HT1080 (cell line): ENCODE results near the gene PHC2. TPM values are rescaled to one million over a fixed set of nuclear protein-coding genes. Genes with fewer than 3 reads are reported as not detected.

Experiments used
- DNase-seq: peaks from one replicate; pipeline ENCODE4 v3.0.0-alpha.2; 2015; ENCODE audit warnings: low read depth
- total RNA-seq: library from RNA; depleted of rRNA; stranded (reverse); fragments of >200 nt; shearing (Covaris generic); gene quantifications from 2 replicates; pipeline ENCODE4 v1.2.3, GENCODE V29; 2014

Gene PHC2
- total RNA-seq, 1 experiment from 2014 or later, result 240 TPM

DNA sequence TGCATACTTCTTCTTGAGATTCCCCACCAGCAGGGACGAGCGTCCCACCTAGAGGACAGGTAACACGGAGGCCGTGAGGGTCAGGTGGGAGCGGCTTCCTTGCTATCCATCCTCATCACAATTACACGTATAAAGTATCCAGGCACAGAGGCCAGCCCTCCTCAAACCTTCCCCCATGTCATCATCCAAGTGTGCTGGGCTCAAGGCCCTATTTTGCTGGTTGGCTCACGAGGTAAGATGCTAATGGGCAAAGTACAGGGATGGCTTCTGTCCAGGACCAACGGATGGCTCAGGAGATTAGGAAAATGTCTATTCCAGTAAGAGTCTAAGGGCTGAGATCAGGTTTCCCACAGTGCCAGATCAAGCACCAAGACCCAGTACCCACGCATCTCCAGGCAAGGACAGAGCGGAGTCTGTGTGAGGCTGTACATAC is 98.5 kb downstream of the PHC2 start:
- DNase-seq, result no peak

GRCh38 chr1:33331444-33332356 is 99.2 kb downstream of the PHC2 start:
- no peak for DNase-seq

- DNase-seq, result no peak
Measured at GRCh38 chr1:33330906-33331305, 100.0 kb downstream of the PHC2 start.

GRCh38 chr1:33330361-33330890 is 100.5 kb downstream of the PHC2 start:
- no peak for DNase-seq

DNA sequence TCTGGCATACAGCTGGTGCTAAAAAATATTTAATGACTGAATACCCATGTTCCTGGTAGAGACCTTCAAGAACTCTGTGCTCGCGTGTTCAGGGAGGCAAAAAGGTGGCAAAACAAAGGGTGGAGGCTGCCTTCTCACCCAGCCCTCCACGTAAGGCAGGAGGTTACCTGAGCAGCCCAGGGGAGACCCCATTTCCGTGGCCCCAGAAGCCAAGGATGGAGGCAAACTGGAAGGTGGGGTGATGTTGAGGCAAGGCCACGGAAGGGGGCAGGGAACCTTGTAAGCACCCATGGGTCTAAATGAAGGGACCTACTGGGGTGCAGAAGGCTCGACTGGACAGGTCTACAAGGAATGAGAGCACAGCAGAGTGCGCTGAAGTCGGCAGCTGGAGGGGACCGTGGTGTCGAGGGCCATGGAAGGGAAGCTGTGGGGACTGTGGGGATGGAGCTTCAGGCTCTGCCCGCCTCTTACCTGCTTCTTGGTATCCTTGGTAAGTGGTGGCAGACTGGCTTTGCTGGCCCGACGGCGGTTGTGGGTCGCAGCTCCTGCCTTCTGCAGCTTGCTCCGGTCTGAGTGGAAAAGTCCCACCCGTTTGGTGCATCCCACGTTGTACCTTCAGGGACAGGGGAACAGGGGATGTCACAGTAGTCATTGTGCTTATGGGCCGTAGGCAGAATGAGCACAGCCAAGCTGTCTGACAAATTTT is 101.1 kb downstream of the PHC2 start:
- no peak for DNase-seq

DNA sequence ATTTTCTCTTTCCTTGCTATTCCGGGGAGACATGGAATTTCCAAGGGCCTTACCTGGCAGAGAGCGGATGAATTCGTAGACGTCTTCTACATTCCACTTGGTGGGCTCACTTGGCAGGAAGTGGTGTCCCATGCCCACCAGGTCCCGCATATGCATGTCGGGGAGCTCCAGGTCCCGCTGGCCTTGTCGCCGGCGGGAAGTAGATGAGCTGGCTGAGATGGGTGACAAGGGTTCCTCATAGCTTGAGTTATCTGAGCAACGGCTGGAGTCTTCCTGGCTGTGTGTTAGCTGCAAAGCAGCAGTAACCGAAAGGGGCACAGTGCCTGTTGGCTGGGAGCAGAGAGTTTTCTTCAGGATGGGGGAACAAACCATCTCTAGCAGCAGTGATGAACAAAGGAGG is 102.1 kb downstream of the PHC2 start:
- no peak for DNase-seq

GRCh38 chr1:33327587-33328325 is 103.1 kb downstream of the PHC2 start:
- peak; percentile 97 for DNase-seq

GRCh38 chr1:33326785-33327184 is 104.1 kb downstream of the PHC2 start:
- DNase-seq, result no peak

GRCh38 chr1:33324677-33325575 is 106.0 kb downstream of the PHC2 start:
- no peak for DNase-seq

DNA sequence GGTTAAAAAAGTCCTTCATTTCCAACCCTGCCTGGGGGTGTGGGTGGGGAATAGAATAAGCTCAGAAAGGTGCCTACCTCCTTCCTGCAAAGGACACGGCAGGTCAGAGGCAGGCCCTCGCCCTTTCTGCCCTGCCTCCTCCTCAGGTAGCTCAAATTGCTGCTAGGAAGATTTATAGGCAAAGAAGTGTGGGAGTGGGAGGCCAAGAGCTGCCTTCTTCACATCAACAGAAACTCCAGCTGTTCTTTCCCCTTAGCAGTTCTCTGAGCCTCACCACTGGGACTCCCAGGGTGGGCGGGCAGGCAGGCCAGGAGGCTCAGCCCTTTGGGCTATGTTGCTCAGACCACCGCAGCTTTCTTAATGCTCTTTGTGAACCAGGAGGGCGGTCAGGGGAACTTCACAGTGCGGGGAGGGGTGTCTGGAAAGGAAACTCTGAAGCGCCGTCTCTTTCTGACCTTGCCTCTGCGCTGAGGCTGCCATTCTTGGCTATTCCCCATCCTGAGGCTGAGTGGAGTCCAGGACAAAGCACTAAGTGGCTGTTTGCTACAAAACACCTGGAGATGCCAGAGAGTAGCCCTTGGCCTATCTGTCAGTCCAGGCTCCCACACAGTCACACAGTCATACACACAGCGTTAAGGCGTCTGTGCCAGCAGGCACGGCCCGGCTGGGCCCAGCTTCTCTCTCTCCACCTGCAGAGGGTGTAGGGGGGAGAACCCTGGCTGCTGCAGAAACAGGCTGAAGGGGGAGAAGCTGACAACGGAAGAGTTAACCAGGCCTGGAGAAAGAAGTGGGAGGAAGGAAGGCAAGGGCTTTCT is 107.0 kb downstream of the PHC2 start:
- no peak for DNase-seq

DNA sequence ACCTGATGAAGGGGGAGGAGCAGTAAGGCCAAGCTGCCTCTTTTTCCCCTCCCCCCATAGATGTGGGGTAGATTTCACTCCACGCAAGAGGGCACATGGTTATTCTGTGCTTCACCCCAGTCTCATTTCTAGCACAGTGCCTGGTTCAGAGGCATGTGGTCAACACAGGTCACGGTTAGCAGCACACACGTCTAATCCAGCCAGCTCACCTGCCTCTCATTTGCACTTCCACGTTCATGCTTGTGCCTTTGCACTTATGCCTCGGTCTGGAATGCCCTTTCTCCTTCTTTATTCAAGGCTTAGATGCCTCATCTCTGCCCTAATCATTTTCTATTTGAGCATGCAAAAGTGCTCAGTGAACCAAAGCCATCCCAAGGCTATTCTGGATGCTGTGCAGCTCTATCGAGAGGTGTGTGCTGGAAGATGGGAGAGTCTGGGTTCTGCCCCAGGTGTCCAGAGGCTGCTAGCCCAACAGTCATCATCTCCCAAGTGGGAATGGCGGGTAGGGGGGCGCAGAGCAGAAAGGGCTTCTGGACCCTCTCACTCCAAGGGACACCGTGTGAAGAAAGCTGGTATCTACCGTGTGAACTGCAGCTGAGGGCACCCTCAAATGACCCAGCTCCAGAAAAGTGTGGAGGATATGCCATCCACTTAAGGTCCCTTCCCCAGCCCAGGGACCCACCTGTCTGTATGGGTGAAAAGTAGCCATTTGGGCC is 107.9 kb downstream of the PHC2 start:
- no peak for DNase-seq

DNA sequence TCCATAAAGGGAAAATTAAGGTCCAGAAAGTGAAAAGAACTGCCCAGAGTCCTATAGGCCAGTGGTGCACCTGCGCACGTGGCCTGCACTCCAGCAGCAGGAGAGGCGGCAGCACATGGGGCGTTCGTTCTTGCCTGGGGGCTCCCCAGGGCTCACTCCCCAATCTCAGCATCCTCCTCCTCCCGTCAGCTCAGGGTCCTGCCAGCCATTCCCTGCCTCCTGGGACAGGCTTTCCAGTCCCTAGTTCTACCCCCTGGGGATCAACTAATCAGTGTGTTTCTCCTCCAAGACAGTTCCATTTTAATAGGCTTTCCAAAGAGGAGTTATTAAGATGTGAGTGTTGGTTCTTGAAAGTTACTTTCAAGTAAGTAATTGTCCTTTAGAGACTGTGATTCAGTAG is 108.8 kb downstream of the PHC2 start:
- no peak for DNase-seq

DNA sequence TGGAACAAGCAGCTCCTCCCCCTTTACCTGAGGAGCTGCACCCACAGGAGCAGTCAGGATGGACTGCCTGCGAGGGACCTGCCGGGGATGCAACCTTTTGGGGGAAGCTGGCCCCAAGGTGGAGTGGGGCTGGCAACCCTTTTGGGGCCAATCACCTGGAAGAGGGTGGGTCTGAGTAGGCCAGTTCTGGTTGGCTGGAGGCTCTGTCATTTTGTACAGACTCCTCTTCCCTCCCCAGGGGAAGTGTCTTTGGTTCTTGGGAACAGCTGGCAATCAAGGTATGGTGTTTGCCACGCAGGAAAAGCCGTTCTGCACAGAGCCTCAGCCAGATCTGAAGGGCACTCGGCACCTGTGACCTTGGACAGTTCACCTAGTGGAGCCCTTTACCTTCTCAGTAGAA is 109.7 kb downstream of the PHC2 start:
- DNase-seq, result no peak

DNA sequence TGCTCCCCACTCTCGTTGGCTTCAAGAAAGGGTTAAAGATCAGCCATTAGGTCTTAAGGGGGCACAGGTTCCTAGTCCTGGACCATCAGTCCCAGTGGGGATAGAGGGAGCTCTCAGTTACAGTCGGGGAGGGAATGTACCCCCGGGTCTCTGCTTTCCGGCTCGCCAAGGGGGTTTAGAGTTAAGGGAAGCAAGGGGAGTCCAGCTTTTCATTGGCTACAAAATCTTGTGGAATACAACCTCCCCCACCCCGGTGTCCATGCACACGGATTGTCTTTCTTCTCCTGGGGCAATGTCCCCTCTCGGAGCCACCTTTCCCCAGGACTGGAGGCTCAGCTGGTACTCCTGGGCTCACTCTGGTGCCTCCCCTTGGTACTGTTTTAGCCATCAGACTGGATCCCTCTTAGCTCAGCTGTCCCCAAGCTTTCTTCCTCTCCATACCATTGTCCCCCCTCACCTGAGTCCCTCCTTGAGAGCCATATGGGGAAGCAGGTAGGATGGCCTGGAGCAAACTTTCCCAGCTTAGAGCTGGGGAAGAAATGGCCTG is 110.2 kb downstream of the PHC2 start, which contains the start of gene A3GALT2:
A3GALT2 (minus strand) TSS at position 480 of the 547 bp plus-strand sequence; CDS start at position 480, 0 bp downstream.
- DNase-seq, result no peak

DNA sequence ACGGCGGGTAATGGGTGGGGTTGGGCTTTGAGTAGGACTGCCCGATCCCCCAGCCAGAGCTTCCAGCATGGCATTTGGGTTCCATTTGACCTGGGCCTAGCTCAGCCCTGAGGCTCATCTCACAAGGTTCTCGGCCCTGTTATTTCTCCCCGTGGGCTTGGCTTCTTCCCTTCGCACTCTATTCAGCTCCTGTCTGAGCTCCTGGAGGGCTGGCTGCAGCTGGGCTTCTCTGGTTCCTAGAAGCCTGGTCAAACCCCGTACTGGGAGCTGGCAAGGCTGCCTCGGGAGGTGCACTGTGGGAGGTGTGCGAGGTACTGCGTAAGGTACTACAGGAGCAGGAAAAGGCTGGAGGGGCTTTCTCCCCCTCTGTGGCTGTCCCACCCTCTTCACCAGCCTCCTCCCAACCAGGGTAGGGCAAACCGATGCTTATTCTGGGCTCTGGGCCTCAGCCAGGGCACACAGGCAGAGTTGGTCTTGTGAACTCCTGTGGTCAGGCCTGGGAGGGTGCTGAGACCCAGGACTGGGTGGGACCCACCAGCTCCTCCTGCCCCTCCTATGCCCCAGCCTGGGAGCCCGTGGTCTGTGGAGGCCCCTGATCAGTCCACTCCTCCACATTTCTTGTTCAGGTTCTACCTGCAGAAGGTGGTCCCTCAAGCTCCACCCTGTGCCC is 110.8 kb downstream of the PHC2 start:
- no peak for DNase-seq

DNA sequence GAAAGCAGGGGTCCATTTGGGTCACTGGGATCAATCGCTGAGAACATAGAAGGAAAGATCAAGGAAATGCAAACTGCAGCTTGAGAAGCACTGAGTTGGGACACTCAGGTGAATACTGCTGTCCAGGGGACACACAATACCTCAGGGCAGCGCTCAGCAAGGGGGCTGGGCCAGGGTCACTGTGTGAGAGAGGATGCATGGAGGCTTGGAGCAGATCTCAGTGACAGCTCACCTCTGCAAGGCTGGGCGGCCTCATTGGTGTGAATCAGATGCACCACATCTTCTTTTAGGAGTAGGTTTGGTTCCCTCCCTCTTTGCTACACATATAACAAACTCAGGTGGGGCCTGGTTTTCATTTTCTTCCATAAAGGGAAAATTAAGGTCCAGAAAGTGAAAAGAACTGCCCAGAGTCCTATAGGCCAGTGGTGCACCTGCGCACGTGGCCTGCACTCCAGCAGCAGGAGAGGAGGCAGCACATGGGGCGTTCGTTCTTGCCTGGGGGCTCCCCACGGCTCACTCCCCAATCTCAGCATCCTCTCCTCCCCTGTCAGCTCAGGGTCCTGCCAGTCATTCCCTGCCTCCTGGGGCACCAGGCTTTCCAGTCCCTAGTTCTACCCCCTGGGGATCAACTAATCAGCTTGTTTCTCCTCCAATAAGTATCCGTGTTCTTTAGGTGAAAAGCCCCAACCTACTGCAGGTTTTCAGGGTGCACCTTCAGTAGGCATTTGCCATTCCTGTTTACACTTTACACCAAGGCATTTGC is 111.5 kb downstream of the PHC2 start:
- no peak for DNase-seq

DNA sequence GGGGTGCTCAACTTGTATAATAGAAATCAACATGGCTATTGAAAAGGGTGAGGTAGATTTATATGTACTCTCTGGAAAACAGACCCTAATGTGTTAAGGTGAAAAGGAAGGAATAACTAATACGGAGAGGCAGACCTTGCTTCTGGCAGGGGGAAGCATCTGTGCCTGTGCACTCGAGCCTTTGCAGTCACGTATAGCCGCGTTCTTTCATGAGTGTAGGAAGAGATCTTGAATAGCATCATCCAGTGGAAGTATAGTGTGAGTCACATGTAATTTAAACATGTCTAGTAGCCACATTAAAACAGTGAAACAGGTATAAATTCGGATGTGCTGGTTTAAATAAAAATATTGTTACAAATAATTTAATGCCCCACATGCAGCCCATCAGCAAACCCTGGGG is 112.9 kb downstream of the PHC2 start:
- no peak for DNase-seq
